ENCODE measurements around the gene RAD17.
"Not testable (repeated sequence)": the region's sequence is repeated elsewhere in the genome, so short reads cannot be mapped to it uniquely, and the experiment has no call there.

The RAD17 gene

DNA sequence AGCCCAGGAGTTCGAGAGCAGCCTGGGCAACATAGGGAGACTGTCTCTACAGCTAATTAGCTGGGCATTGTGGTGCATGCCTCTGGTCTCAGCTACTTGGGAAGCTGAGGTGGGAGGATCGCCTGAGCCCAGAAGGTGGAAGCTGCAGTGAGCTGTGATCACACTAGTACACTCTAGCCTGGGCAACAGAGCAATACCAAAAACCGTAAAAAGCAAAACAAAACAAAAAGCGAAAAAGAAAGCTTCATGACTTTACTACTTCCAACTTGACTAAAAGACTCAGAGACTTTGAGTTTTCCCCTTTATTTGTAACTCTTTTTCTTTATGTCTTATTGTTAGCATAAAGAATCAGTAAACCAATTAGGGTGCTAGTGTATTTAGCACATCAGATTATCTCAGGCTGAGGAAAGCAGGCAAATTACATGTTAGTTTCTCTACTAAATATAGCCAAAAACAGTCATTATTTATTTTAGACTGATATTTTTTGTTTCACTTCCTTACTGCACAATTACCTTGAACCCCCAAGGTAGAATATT lies 5.4 kb downstream of the RAD17 start:
- in situ Hi-C loops (cut with MboI; ENCODE audit: low sequenced_read_pairs) = no loop called here

DNA sequence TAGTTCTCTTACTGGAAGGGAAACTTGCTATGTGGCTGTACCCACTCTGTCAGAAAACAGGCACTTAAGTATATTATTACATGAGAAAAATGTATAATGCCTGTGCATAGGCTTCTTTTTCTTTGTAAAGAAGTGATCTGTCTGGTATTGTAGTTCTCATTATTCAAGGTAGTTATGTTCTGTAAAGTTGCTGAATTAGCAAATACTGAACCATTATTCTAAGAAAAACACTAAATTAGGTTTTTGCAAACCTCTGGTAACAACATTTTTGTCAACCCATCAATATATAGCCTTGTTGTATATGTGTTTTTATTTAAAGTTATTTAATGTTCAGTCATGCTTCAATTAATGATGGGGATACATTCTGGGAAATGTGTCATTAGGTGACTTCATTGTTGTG lies 8.8 kb downstream of the RAD17 start:
- in situ Hi-C loops (cut with MboI; ENCODE audit: low sequenced_read_pairs) = no loop called here

DNA sequence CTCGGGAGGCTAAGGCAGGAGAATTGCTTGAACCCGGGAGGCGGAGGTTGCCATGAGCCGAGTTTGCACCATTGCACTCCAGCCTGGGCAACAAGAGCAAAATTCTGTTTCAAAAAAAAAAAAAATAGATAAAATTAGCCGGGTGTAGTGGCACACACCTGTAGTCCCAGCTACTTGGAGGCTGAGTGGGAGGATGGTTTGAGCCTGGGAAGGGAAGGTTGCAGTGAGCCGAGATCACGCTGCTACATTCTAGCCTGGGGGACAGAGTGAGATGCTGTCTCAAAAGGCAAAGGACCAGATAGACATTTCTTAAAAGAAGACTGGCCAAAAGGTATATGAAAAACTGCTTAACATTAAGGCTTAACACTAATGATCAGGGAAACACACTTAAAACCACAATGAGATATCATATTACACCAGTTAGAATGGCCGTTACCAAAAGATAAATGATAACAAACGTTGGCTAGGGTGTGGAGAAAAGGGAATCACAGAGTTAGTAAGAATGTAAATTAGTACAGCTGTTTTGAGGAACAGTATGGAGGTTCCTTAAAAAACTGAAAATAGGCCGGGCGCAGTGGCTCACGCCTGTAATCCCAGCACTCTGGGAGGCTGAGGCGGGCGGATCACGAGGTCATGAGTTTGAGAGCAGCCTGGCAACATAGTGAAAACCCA lies 35.2 kb downstream of the RAD17 start:
- in situ Hi-C loops (cut with MboI; ENCODE audit: low sequenced_read_pairs) = no loop called here

DNA sequence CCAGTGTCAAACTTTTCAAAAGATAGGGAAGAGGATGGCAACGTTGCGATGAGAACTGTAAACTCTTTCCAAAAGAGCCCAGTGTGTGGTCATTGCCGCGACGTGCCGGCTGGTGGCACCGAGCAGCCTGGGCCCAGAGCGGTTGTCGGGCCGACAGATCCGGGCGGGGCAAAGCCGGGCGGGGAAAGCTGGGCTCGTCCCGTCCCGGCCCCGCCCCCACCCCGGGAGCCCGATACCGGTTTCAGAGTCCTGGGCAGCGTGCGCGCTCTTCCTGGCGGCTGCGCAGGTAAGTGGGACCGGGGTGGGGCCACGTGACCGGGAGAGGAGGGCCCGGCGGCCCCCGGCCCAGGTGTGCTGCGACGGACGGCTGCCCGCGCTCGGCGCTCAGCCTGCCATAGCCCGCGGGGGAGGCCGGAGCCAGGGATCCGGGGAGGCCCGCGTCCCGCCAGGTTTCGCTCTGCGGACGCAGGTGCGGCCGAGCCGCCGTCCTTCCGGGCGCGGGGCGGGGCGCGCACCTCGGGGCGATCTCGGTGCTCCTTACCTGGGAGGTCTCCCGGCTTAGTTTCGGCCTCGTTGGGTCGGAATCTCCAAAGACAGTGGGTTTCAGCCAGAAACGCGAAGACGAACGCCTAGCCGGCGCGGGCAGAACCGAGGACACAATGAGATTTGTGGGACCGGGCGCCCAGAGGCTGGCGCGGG lies 45.4 kb downstream of the RAD17 start, which contains the start of gene MARVELD2:
TSS of gene MARVELD2 (plus strand) at position 232 of the 699 bp plus-strand sequence. CDS start 4,270 bp downstream, outside the sequence.
- in situ Hi-C loops (cut with MboI; ENCODE audit: low sequenced_read_pairs) = no loop called here

DNA sequence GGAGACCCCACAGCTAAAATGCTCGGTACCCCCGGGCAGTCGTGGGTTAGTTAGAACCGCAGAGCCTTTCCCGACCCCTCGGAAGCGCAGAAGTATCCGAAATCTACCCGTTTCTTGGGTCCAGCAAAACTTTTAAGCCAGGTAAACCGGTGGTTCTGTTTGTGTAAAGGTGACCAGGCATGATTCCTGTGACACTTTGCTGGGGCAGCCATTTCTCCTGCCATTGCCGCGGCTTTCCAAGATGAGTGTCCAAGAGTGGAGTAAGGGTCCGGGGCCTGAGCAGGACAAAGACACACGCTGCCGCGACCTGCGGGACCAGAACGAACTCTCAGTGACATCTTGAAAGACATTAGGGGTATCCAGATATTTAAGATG lies 46.0 kb downstream of the RAD17 start:
- in situ Hi-C loops (cut with MboI; ENCODE audit: low sequenced_read_pairs) = no loop called here

DNA sequence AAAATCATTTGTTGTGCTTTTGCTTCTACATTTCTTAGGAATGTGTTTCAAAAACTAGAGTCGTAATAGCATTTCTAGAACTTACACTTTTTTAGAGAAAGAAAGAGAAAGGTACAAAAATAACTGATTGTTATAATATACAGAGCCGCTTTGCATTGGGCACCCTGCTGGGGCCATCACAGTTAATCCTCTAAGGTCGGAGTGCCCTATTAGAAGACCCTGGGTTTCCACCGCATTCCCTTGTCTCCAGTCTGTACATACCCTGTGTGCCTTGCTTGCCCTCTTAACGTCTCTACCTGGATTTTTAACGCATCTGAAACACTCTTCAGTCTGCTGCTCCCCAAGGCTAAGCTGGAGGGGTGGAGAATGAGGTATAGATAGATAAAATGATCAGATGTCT lies 46.6 kb downstream of the RAD17 start:
- in situ Hi-C loops (cut with MboI; ENCODE audit: low sequenced_read_pairs) = no loop called here

DNA sequence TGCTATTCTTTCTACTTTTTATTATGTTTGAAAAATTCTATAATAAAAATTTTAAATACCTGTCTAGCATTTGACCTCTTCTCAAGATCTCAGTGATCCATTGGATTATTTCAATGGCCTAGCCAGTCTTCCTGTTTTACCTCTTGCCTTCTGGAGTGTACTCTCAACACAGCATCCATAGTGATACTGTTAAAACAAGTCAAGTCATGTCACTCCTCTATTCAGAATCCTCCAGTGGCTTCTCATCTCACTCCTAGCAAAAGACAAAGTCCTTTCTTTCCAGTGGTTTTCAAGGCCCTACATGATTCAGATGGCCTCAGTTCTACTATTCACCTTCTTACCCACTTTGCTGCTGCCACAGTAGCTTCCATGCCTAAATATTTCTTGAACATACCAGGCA lies 47.1 kb downstream of the RAD17 start:
- in situ Hi-C loops (cut with MboI; ENCODE audit: low sequenced_read_pairs) = no loop called here

DNA sequence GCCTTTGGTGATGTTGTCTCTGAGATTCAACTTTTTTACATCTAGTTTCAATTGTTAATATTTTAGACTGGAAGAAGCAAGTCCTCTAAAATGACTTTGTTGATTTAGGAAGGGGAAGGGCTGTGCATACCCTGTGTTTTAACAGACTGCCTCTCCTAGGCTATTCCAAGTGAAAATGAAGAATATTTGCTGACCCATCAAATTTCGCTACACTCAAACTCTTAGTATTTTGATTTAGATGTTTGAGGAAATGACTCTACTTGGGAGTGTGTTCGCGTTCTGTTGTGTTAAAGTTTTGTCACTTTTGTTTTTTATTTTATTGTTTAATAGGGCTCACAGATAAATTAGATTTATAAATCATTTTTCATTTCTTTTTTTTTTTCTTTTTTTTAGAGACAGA lies 48.9 kb downstream of the RAD17 start:
- in situ Hi-C loops (cut with MboI; ENCODE audit: low sequenced_read_pairs) = no loop called here

DNA sequence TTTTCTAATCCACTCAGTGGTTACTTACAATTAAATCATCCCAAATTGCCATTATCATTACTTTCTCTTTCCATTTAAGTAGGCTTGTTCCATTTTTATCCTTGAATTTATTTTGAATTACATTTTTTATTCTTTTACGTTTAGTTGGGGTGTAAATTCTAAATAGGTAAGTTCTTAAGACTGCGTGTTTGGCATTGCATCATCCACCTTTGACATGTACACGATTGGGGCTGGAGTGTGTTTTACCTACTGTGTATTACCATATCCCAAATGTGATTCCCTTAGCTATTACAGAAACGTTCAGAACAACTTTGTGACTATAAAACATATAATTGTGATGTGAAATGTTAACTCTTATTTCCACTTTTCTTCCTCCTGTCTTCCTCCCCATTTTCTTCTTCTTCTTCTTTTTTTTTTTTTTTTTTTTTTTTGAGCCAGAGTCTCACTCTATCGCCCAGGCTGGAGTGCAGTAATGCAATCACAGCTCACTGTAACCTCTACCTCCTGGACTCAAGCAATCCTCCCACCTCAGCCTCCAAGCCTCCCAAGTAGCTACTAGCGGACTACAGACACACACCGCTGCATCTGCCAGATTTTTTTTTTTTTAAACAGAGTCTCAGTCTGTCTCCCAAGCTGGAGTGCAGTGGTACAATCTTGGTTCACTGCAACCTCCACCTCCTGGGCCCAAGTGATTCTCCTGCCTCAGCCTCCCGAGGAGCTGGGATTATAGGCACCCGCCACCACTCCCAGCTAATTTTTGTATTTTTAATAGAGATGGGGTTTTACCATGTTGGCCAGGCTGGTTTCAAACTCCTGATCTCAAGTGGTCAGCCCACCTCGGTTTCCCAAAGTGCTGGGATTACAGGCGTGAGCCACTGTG lies 62.0 kb downstream of the RAD17 start:
- in situ Hi-C loops (cut with MboI; ENCODE audit: low sequenced_read_pairs) = no loop called here

DNA sequence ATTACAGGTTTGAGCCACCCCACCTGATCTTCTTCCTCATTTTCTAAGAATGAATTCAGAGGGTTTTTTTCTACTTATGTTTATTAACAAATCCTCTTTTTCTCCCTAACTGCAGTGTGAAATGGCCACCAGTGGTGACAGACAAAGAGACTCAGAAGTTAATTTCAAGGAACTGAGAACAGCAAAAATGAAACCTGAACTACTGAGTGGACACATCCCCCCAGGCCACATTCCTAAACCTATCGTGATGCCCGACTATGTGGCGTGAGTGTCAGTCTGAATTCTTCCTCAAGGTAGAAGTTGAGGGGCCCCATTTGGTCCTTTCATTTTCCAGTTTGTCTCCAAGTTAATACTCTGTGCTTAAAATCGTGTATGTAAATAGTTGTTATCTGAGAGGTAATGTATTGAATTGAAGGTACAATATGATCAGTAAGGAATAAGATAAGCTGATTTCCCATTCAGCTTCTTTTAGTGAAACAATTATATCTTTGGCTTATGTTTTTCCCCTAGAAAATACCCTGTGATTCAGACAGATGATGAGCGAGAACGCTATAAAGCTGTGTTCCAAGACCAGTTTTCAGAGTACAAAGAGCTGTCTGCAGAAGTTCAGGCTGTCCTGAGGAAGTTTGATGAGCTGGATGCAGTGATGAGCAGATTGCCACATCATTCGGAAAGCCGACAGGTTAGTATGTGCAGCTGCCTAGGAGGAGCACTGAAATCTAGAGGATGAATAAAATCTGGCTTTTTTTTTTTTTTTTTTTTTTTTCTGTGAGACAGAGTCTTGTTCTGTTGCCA lies 63.0 kb downstream of the RAD17 start:
- in situ Hi-C loops (cut with MboI; ENCODE audit: low sequenced_read_pairs) = no loop called here

DNA sequence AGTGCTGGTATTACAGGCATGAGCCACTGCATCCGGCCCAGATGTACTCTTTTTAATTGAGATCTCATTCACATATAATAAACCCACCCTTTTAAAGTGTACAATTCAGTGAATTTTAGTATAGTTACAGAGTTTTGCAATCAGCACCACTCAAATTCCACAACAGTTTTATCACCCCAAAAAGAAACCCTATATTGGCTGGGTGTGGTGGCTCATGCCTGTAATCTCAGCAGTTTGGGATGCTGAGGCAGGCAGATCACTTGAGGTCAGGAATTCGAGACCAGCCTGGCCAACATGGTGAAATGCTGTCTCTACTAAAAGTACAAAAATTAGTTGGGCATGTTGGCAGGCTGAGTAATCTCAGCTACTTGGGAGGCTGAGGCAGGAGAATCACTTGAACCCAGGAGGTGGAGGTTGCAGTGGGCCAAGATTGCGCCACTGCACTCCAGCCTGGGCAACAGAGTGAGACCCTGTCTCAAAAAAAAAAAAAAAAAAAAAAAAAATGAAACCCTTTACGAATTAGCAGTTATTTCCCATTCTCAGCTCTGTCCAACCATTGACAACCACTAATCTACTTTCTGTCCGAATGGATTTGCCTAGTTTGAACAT lies 65.8 kb downstream of the RAD17 start:
- in situ Hi-C loops (cut with MboI; ENCODE audit: low sequenced_read_pairs) = not testable (repeated sequence)

DNA sequence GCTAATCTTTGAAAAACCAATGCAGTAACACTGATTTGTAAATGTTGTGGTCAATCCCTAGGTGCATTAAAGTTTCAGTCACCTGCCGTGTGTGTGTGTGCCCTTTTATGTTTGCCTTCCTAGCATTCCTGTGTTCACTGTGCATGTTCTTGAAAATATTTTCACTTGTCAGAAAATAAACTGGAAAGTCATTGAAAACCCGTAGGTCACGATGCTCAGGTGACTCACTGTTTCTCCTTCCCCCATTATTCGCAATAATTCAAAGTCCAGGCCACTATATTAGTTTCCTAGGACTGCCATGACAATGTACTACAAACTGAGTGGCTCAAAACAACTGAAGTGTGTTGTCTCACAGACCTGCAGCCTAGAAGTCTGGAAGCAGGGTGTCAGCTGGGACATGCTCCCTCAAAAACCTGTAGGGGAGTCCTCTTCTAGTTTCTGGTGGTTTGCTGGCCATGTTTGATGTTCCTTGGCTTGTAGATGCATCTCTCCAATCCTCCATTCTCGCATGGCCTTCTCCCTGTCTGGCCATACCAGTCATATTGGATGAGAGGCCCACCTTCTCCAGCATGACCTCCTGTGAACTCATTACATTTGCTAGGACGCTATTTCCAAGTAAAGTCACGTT lies 74.6 kb downstream of the RAD17 start:
- in situ Hi-C loops (cut with MboI; ENCODE audit: low sequenced_read_pairs) = no loop called here

DNA sequence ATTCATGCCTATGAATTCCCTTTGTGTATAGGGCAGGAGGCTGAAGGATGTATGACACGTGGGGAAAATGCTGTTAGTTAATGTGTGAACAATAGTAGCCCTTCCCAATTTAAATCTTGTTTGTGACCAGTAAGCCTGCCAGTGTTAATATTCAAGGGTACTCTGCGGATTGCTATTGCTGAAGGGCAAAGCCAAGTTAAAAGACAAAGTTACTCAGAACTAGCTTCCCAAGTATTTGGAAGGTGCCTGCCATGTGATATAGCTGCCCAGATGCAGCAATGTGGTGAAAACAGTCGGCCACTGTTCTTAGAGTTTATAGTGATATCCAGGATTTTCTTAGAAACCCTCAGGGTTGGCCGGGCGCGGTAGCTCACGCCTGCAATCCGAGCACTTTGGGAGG lies 79.9 kb downstream of the RAD17 start:
- in situ Hi-C loops (cut with MboI; ENCODE audit: low sequenced_read_pairs) = no loop called here

DNA sequence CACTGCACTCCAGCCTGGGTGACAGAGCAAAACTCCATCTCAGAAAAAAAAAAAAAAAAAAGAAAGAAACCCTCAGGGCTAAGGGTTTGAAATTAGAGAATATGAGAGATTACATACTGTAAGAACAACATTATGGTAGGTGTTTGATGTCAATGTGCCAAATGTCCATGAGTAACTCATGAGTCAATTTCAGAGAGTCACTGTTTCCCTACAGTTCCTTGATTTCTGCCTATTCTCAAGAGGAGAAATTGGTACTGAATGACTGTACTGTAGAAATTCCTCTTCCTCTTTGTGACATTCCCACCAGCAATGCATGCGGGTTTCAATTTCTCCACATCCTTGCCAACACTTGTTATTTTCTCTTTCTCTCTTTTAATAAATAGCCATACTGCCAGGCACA lies 80.5 kb downstream of the RAD17 start:
- in situ Hi-C loops (cut with MboI; ENCODE audit: low sequenced_read_pairs) = no loop called here

DNA sequence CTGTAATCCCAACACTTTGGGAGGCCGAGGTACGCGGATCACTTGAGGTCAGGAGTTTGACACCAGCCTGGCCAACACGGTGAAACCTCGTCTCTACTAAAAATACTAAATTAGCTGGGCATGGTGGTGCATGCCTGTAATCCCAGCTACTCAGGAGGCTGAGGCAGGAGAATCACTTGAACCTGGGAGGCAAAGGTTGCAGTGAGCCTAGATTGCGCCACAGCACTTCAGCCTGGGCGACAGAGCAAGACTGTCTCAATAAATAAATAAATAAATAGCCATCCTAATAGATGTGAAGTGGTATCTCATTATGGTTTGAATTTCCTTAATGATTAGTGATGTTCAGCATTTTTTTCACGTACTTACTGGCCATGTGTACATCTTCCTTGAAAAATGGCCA lies 80.9 kb downstream of the RAD17 start:
- in situ Hi-C loops (cut with MboI; ENCODE audit: low sequenced_read_pairs) = not testable (repeated sequence)

DNA sequence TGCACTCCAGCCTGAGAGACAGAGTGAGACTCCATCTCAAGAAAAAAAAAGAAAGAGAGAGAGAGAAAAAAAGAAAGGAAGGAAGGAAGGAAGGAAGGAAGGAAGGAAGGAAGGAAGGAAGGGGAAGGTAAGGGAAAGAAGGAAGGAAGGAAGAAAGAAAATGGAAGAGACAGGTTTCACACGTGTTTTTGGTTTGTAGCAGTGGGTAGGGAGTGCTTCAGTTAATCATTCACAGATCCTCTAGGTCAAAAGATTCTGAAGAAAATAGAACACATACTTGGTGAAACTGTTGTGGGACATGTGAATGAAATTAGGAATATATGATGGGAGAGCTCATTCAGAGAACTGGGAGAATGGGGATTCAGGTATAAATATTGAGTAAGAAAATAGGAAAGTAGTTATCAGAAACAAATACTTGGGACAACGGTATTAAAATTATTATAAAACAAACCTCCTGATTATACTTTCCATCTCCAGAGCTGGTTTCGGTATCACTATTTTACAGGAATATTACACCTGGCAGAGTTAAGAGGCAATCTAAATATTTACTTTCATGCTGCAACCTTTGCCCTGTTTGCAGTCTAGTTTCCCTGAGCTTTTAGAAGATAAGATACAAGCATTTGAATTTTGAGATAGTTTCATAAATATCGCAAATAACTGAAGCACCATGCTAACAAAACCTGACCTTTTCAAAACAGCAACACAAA lies 82.5 kb downstream of the RAD17 start:
- in situ Hi-C loops (cut with MboI; ENCODE audit: low sequenced_read_pairs) = no loop called here

DNA sequence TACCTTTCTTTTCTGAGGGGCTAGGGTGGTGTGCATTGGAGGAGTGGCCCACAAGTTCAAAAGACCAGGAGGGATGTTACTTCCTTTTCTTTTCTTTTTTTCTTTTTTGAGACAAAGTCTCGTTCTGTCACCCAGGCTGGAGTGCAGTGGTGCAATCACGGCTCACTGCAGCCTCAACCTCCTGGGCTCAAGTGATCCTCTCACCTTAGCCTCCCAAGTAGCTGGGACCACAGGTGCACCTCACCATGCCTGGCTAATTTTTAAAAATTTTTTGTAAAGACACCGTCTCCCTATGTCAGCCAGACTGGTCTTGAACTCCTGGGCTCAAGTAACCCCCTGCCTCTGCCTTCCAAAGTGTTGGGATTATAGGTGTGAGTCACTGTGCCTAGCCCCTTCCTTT lies 83.9 kb downstream of the RAD17 start:
- in situ Hi-C loops (cut with MboI; ENCODE audit: low sequenced_read_pairs) = not testable (repeated sequence)

DNA sequence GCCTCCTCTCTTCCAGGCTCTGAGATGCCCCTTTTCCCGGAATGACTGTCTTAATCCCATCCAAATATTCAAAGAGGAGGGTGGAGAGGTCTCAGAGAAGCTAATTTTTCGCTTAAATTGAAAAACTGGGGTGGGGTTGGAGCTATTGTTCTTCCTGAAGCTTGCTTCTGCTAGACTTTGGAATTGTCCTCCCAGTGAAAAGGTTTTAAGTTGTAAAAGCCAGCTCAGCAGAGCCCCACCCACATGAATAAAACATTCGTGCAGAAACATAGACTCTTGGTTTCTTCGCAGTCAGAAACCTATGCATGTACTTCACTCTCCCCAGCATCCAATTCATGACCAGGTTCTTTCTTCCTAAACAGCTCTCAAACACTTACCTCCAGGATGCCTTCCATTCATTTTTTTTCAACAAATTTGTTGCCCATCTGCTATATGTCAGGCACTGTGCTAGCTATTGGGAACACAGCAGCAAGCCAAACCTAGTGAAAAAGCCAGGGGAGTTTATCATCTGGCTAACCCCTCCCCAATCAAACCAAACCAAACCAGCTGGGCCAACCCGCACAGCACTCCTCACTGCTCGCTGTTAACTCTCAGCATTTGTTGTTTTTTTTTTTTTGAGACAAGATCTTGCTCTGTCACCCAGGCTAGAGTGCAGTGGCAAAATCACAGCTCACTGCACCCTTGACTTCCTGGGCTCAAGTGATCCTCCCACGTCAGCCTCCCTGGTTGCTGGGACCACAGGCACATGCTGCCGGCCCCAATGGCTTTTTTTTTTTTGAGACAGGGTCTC lies 85.0 kb downstream of the RAD17 start:
- in situ Hi-C loops (cut with MboI; ENCODE audit: low sequenced_read_pairs) = no loop called here
